ENCODE measurements around the gene ZNF41. TPM values are rescaled to one million over a fixed set of nuclear protein-coding genes. Genes with fewer than 3 reads are reported as not detected.

The ZNF41 gene
- total RNA-seq, 1 experiment from 2014 or later: 8.0 TPM

DNA sequence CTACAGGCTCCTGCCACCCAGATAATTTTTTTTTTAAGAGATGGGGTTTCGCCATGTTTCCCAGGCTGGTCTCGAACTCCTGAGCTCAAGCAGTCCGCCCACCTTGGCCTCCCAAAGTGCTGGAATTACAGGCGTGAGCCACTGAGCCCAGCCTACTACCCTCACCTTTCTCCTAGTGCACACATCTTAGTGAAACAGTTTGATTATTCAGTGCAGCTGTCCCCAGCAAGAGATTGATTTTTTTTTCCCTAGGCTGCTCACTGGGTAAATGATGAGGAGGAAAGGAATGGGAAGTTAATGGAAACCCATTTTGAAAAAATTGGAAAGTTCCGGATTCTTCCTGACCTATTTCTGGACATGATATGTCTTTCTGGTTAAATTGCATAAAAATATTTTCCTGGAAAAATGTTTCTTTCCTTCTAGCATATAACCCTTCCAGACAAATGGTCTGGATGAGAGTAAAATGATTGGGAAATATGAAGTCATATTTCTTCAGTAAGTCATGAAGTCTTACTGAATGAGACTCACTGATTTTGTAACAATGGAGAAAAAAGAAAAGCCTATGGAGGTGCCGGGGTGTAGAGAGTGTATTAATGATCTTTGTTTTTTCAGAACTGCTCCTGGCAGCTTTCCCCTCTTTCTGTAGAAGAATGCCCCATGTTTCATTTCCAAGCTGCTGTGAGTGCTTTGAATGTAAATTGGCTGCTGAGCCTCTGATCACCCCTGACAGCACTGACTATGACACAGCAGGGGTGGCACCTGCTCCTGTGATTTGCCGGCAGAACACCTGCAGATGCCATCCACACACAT lies 19.5 kb upstream of the ZNF41 start:
- H3K9me3 ChIP-seq (ENCODE audit: control insufficient read depth, insufficient read depth, low read depth, low read length): no peaks in the 10 kb centered on the region
- BruUV-seq (replicated peaks): no TSS peak
- TF ChIP-seq TCF7L2 (IDR thresholded peaks at IDR 0.05; ENCODE audit: low read depth, low read length) (no peak), POLR2AphosphoS5 (IDR thresholded peaks at IDR 0.05; ENCODE audit: low read depth, low read length) (no peak)
- H3K4me1 ChIP-seq (ENCODE audit: control insufficient read depth, insufficient read depth, low read length): no peaks in the 10 kb centered on the region
- H3K4me3 ChIP-seq (ENCODE audit: low read depth in 2 of 2, low read length in 2 of 2): no peak overlapping the region
- H3K27ac ChIP-seq (ENCODE audit: low read length): no peak overlapping the region
- in situ Hi-C loops (cut with HindIII; ENCODE audit: low pct_unique_long_range_greater_than_20kb, low sequenced_read_pairs): no loop called here
- H3K36me3 ChIP-seq (ENCODE audit: control insufficient read depth, insufficient read depth, low read length): no peaks in the 10 kb centered on the region
- H3K27me3 ChIP-seq (ENCODE audit: control insufficient read depth, insufficient read depth, low read length): no peaks in the 10 kb centered on the region
- ATAC-seq (no peak), DNase-seq (ENCODE audit: low read depth, low spot score) (no peak)
- ChIA-PET POLR2A (interaction anchor here (0.6 kb wide), 1 partner anchor 11 kb away, joined by 11 read pairs; no protein-coding TSS in a partner anchor), CTCF (interaction anchor here (0.6 to 0.7 kb wide), 2 partner anchors 12 to 312 kb away, joined by 4 to 5 read pairs; no protein-coding TSS in a partner anchor)
- intact Hi-C loops (cut with micrococcal nuclease; ENCODE audit: unreplicated experiment): no loop called here

DNA sequence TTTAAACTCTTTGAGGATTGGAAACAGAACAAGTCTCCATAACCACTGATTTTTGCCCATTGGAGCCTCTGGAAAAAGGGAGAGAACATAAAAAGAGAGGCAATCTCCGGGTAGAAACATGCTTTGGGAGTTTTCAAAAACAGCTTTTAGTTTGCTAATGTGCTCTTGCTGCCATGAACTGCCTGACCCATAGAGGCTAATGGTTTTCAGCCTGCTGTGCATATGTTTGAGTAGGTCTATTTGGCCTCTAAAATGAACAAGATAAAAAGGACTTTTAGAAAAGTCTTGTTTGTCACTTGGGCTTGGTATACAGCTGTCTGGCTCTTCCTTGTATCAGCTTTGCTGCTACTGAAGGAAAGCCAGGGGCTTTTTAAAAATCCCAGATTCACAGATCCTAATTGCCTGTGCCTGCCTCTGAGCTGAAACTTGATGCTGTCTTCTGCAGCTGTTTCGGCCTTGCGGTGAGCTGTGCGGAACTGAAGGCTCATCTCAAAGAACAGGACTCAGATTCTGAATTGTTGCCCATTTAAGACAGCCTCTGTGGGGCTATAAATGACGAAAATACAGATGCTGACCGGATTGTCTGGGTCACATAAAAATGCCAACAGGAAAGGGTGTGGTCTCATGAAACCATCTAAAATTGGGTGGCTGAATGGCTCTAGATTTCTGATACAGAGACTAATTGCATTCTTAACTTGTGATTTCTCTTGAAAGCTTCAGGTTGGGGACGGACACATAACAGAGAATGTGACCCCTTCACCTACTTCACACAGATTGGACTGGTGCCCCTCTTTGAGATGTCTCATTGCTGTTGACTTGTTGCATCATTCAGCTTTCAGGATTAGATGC lies 18.4 kb upstream of the ZNF41 start:
- no peaks in the 10 kb centered on the region for H3K4me1 ChIP-seq (ENCODE audit: control insufficient read depth, insufficient read depth, low read length)
- in situ Hi-C loops (cut with HindIII; ENCODE audit: low pct_unique_long_range_greater_than_20kb, low sequenced_read_pairs): no loop called here
- ChIA-PET CTCF (interaction anchor here (0.6 to 0.8 kb wide), 3 partner anchors 13 to 284 kb away, joined by 4 to 7 read pairs (median 7); no protein-coding TSS in a partner anchor), POLR2A (interaction anchor here (0.6 kb wide), 1 partner anchor 12 kb away, joined by 11 read pairs; no protein-coding TSS in a partner anchor)
- no peaks in the 10 kb centered on the region for H3K9me3 ChIP-seq (ENCODE audit: control insufficient read depth, insufficient read depth, low read depth, low read length)
- ATAC-seq (no peak), DNase-seq (ENCODE audit: low read depth, low spot score) (no peak)
- H3K36me3 ChIP-seq (ENCODE audit: control insufficient read depth, insufficient read depth, low read length): no peaks in the 10 kb centered on the region
- no peak overlapping the region for H3K4me3 ChIP-seq (ENCODE audit: low read depth in 2 of 2, low read length in 2 of 2)
- intact Hi-C loops (cut with micrococcal nuclease; ENCODE audit: unreplicated experiment): no loop called here
- no peak overlapping the region for H3K27ac ChIP-seq (ENCODE audit: low read length)
- no TSS peak for BruUV-seq (replicated peaks)
- TF ChIP-seq SIN3A (IDR thresholded peaks at IDR 0.05; ENCODE audit: borderline replicate concordance, insufficient read depth, low read depth, low read length) (no peak), CTCF (IDR thresholded peaks at IDR 0.05) (no peak), TCF7L2 (IDR thresholded peaks at IDR 0.05; ENCODE audit: low read depth, low read length) (no peak), POLR2AphosphoS5 (IDR thresholded peaks at IDR 0.05; ENCODE audit: low read depth, low read length) (no peak)
- TF ChIP-seq, protein P1, sequence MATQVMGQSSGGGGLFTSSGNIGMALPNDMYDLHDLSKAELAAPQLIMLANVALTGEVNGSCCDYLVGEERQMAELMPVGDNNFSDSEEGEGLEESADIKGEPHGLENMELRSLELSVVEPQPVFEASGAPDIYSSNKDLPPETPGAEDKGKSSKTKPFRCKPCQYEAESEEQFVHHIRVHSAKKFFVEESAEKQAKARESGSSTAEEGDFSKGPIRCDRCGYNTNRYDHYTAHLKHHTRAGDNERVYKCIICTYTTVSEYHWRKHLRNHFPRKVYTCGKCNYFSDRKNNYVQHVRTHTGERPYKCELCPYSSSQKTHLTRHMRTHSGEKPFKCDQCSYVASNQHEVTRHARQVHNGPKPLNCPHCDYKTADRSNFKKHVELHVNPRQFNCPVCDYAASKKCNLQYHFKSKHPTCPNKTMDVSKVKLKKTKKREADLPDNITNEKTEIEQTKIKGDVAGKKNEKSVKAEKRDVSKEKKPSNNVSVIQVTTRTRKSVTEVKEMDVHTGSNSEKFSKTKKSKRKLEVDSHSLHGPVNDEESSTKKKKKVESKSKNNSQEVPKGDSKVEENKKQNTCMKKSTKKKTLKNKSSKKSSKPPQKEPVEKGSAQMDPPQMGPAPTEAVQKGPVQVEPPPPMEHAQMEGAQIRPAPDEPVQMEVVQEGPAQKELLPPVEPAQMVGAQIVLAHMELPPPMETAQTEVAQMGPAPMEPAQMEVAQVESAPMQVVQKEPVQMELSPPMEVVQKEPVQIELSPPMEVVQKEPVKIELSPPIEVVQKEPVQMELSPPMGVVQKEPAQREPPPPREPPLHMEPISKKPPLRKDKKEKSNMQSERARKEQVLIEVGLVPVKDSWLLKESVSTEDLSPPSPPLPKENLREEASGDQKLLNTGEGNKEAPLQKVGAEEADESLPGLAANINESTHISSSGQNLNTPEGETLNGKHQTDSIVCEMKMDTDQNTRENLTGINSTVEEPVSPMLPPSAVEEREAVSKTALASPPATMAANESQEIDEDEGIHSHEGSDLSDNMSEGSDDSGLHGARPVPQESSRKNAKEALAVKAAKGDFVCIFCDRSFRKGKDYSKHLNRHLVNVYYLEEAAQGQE (IDR thresholded peaks at IDR 0.05; ENCODE audit: insufficient read depth in 1 of 2, low read depth in 2 of 2, low read length in 1 of 2): no peak
- H3K27me3 ChIP-seq (ENCODE audit: control insufficient read depth, insufficient read depth, low read length): no peaks in the 10 kb centered on the region
